WTC11 (cell line): Measurements from ENCODE around the gene ELMO1.

ENCODE experiments used
- CTCF ChIP-seq: fragments of 200-600 bp; IDR thresholded peaks from 2 replicates; pipeline ENCODE4 v1.8.0; 2022; ENCODE audit warnings: antibody characterized with exemption
- GABPB1 ChIP-seq: sonication (generic); formaldehyde crosslinking; IDR thresholded peaks from 2 replicates; pipeline ENCODE4 v1.8.1; 2023; ENCODE audit warnings: mild to moderate bottlenecking, missing genetic modification reagents
- MXD4 ChIP-seq: fragments of 250-450 bp; sonication (Bioruptor Pico); IDR thresholded peaks from 2 replicates; pipeline ENCODE4 v1.8.0; 2021; ENCODE audit warnings: mild to moderate bottlenecking, moderate library complexity, borderline replicate concordance
- MYBL2 ChIP-seq: sonication (generic); formaldehyde crosslinking; IDR thresholded peaks from 2 replicates; pipeline ENCODE4 v1.8.1; 2023; ENCODE audit warnings: mild to moderate bottlenecking, moderate library complexity, missing genetic modification reagents
- NR3C1 ChIP-seq: sonication (generic); formaldehyde crosslinking; conservative IDR thresholded peaks from 2 replicates; pipeline ENCODE4 v1.8.1; 2023; ENCODE audit warnings: low read depth, mild to moderate bottlenecking, missing genetic modification reagents
- SMAD4 ChIP-seq: sonication (generic); formaldehyde crosslinking; IDR thresholded peaks from 2 replicates; pipeline ENCODE4 v1.8.0; 2022; ENCODE audit warnings: mild to moderate bottlenecking, missing genetic modification reagents
- TEAD4 ChIP-seq: sonication (generic); formaldehyde crosslinking; IDR thresholded peaks from 2 replicates; pipeline ENCODE4 v1.8.0; 2022; ENCODE audit warnings: mild to moderate bottlenecking, missing genetic modification reagents

GRCh38 chr7:37330775-37331174 is 117.9 kb downstream of the ELMO1 start:
- TF ChIP-seq NR3C1 (CRISPR knock-in tag) = no peak
- TF ChIP-seq CTCF = no peak
- TF ChIP-seq MYBL2 (CRISPR knock-in tag) = no peak
- no peak for TF ChIP-seq MXD4 (CRISPR knock-in tag)
- no peak for TF ChIP-seq GABPB1
- no peak for TF ChIP-seq TEAD4 (CRISPR knock-in tag)
- no peak for TF ChIP-seq SMAD4
